Adrenal gland (tissue), 12 donors: ENCODE data around the gene RABGAP1L. TPM values are rescaled to one million over a fixed set of nuclear protein-coding genes. Genes with fewer than 3 reads are reported as not detected.
"Not testable (repeated sequence)": the region's sequence is repeated elsewhere in the genome, so short reads cannot be mapped to it uniquely, and the experiment has no call there.

ENCODE experiments used
- DNase-seq, 7 donors: peaks; one replicate each; pipeline ENCODE4 v3.0.0-alpha.2; 2019 to 2020
- H3K27ac ChIP-seq, 5 donors: fragments of 200-600 bp; sonication (generic) in 4 of 5; 1 replicate in 3 of 5; 2 replicates in 2 of 5; pipeline versions ENCODE4 v1.5.1 to v1.8.0; 2016 to 2020; ENCODE audit warnings: mild to moderate bottlenecking in 1 of 5
- H3K27me3 ChIP-seq: fragments of 200-600 bp; 2 replicates; pipeline ENCODE4 v1.8.0; 2021
- H3K36me3 ChIP-seq, 2 donors: fragments of 200-600 bp; replicated peaks in 1 of 2; 1 replicate in 1 of 2; 2 replicates in 1 of 2; pipeline versions ENCODE4 v1.5.1 to v1.8.0; 2018 to 2022
- H3K4me1 ChIP-seq, 2 donors: fragments of 200-600 bp; replicated peaks in 1 of 2; 1 replicate in 1 of 2; 2 replicates in 1 of 2; pipeline versions ENCODE4 v1.5.1 to v1.8.0; 2018 to 2021
- H3K4me3 ChIP-seq, 4 donors: fragments of 200-600 bp; sonication (generic) in 3 of 4; one replicate each; pipeline ENCODE4 v1.5.1; 2016 to 2018
- H3K9me3 ChIP-seq, 3 donors: fragments of 200-600 bp; sonication (generic) in 1 of 3; replicated peaks in 1 of 3; 1 replicate in 2 of 3; 2 replicates in 1 of 3; pipeline versions ENCODE4 v1.5.1 to v1.8.0; 2016 to 2021
- POLR2A ChIP-seq, 2 donors: fragments of 450-650 bp; IDR thresholded peaks; one replicate each; pipeline ENCODE4 v1.6.1; 2017; ENCODE audit warnings: antibody characterized with exemption in 2 of 2, mild to moderate bottlenecking in 2 of 2, moderate library complexity in 1 of 2
- WGBS, 4 donors: extraction: QIAGEN DNeasy Blood & Tissue Kit in 2 of 4; methylation state at CpG; one replicate each; pipeline versions ENCODE4 v1.1.5 to v1.1.7; 2013 to 2017; 5-methylcytosine and 5-hydroxymethylcytosine counted together
- intact Hi-C, 2 donors: fragments of 100-400 bp; cut with DNase I; formaldehyde crosslinking; loops; one replicate each; pipeline versions ENCODE4 v1.14.1 to v1.15.0; 2022 to 2023
- polyA plus RNA-seq, 3 donors: library from polyadenylated mRNA; stranded (reverse); fragments of 200-250 nt in 2 of 3; fragments of 350-450 nt in 1 of 3; fragmentation: Illumina TruSeq in 1 of 3; extraction: RNeasy Lipid Tissue Mini Kit (QIAGEN cat#74804) in 1 of 3; gene quantifications; one replicate each; pipeline ENCODE4 v1.2.3, GENCODE V29; 2013 to 2014
- total RNA-seq, 9 donors: library from RNA; depleted of rRNA in 4 of 9; stranded (reverse); fragments of >200 nt in 4 of 9; fragments of 120-200 nt in 1 of 9; fragmentation: NEBNext Ultra II Directional in 1 of 9; extraction: Animal tissue kit (Norgen Biotek cat#: 25700) in 1 of 9; gene quantifications; one replicate each; pipeline versions ENCODE4 v1.1.0 to v1.2.4, GENCODE V29; 2013 to 2023
- TF ChIP-seq, protein P1 (sequence below), 6 experiments: fragments of 450-650 bp in 4 of 6; fragments of 200-600 bp in 2 of 6; sonication (generic) in 1 of 6; IDR thresholded peaks; 1 replicate in 5 of 6; 2 replicates in 1 of 6; pipeline versions ENCODE4 v1.5.1 to v1.8.0; 2016 to 2021; ENCODE audit warnings: antibody characterized with exemption in 6 of 6, mild to moderate bottlenecking in 2 of 6, moderate library complexity in 1 of 6
- donor health status: healthy with polysubstance abuse.
- donor health status: Bipolar disorder and iron deficiency.
- donor health status: DM: yes; HTN: yes; CAD: no.
- donor health status: DM: no; HTN: no; CAD: no.
- donor health status: DM: no; HTN: no; CAD: no.
- donor health status: DM: yes; HTN: yes; CAD: no.

Gene RABGAP1L
- total and polyA plus RNA-seq, 12 donors = 10.4 to 29.9 (median 19.7) TPM

DNA sequence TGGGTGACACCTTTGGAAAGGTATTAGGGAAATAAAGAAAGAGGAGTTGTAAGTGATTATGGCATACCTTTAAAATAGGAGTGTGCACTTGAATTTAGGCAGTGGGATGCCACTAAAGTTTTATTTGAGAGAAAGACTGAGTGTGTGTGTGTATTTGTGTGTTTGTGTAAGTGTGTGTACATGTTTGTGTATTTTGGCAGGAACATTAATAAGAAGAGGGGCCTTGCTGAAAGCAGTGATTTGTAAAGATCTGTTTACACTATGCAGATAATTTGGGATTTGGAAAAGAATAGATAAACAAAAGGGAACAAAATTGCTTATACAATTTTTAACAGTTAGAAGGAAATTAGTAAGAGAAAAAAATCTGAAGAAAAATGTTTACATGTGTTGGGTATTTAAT lies 409.2 kb downstream of the RABGAP1L start:
- intact Hi-C loops = no loop called here
- Histone ChIP-seq H3K4me3 (no peak overlapping the region), H3K4me1 (no peaks in the 10 kb centered on the region), H3K9me3 (no peaks in the 10 kb centered on the region), H3K36me3 (no peaks in the 10 kb centered on the region), H3K27ac (no peak overlapping the region), H3K27me3 (no peaks in the 10 kb centered on the region)
- TF ChIP-seq POLR2A (IDR thresholded peaks at IDR 0.05) = no peak
- TF ChIP-seq, protein P1, sequence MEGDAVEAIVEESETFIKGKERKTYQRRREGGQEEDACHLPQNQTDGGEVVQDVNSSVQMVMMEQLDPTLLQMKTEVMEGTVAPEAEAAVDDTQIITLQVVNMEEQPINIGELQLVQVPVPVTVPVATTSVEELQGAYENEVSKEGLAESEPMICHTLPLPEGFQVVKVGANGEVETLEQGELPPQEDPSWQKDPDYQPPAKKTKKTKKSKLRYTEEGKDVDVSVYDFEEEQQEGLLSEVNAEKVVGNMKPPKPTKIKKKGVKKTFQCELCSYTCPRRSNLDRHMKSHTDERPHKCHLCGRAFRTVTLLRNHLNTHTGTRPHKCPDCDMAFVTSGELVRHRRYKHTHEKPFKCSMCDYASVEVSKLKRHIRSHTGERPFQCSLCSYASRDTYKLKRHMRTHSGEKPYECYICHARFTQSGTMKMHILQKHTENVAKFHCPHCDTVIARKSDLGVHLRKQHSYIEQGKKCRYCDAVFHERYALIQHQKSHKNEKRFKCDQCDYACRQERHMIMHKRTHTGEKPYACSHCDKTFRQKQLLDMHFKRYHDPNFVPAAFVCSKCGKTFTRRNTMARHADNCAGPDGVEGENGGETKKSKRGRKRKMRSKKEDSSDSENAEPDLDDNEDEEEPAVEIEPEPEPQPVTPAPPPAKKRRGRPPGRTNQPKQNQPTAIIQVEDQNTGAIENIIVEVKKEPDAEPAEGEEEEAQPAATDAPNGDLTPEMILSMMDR (IDR thresholded peaks at IDR 0.05) = no peak
- no peak for DNase-seq

DNA sequence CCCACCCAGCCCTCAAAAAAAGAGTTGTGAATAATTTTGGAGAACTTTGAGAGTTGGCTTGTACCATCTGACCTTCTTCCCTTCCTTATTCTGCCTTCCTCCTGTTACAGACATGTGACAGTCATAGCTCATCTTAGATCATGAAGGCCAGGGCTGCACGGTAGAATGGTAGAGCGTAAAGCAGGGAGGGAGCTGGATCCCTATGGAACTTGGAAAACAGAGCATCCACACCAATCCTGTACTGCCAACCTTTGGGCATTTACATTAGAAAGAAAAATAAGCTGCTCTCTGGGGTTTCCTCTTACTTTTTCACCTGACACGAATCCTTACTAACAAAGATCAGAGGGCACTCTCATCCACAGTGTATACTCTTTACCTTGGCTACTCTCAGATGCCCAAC lies 409.9 kb downstream of the RABGAP1L start:
- 75 to 84% (median 81%) methylated on average over 3 of the region's 3 CpGs for WGBS, 4 donors
- intact Hi-C loops = no loop called here
- Histone ChIP-seq H3K4me1 (no peaks in the 10 kb centered on the region), H3K27ac (no peak overlapping the region), H3K36me3 (no peaks in the 10 kb centered on the region), H3K4me3 (no peak overlapping the region), H3K27me3 (no peaks in the 10 kb centered on the region), H3K9me3 (no peaks in the 10 kb centered on the region)
- TF ChIP-seq, protein P1 (IDR thresholded peaks at IDR 0.05) = no peak
- TF ChIP-seq POLR2A (IDR thresholded peaks at IDR 0.05) = no peak
- no peak for DNase-seq

DNA sequence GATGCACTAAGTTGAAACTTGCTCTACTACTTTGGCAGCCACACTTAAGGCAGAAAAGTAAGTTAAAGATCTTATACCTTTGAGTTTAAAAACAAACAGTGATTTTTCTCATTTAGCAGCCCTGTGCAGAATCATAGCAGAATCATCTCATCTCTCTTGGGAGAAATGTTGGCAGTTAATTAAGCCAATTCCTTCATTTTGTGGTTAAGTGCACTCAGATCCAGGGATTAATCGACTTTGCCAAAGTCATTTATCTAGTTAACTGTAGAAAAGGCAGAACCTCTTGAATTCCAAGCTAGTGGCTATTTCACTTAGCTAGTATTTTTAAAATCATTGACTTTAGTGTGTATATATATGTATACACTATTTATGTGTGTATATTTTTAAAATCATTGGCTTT lies 413.5 kb downstream of the RABGAP1L start:
- Histone ChIP-seq H3K9me3 (peaks cover 0 to 6% (median 0%) of the 10 kb centered on the region in 3 donors), H3K4me1 (no peaks in the 10 kb centered on the region), H3K27ac (no peak overlapping the region), H3K27me3 (no peaks in the 10 kb centered on the region), H3K4me3 (no peak overlapping the region), H3K36me3 (no peaks in the 10 kb centered on the region)
- intact Hi-C loops = no loop called here
- no peak for TF ChIP-seq POLR2A (IDR thresholded peaks at IDR 0.05)
- TF ChIP-seq, protein P1 (IDR thresholded peaks at IDR 0.05) = no peak
- no peak for DNase-seq
- 75 to 83% (median 81%) methylated on average over 1 of the region's 1 CpG for WGBS, 4 donors

DNA sequence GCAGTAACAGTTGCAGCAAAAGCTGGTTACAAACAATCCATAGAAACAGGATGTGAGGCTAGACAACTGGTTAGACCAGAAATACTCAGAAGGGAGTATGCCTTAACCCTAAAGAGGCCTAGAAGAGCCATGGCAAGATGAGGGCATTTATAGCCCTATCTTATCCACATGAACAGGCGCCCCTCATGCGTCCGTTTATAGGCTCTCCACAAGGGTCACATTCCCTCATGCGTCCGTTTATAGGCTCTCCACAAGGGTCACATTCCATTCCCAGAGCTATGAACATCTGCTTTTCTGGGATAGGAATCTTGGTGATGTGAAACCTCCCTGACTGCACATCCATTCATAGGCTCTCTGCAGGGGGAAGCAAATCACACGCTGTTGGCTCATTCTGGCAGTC lies 416.8 kb downstream of the RABGAP1L start:
- intact Hi-C loops, H3K4me3 ChIP-seq, H3K4me1 ChIP-seq, H3K9me3 ChIP-seq, H3K27me3 ChIP-seq, H3K36me3 ChIP-seq, H3K27ac ChIP-seq, DNase-seq: not testable (repeated sequence)
- 92 to 99% (median 97%) methylated on average over 6 of the region's 6 CpGs for WGBS, 4 donors

DNA sequence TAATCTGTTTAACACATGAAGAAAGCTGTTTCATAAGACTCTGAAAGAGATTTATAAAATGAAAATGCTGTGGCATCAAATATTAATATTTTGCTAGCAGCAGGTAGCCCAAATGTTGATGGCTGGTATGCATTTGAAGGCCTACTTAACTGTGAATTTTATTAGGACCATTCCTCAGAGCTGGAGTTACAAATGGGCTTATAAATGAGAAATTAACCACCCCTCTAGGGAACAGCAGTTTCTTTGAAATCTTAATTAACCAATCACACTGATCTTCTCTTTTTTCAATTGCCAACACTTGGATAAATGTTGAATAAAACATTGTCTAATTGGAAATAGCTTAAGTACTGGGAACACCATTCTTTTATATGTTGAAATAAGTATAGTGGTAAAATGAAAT lies 418.4 kb downstream of the RABGAP1L start:
- no peaks in the 10 kb centered on the region for H3K36me3 ChIP-seq
- no peaks in the 10 kb centered on the region for H3K27me3 ChIP-seq
- TF ChIP-seq, protein P1 (IDR thresholded peaks at IDR 0.05) = no peak
- TF ChIP-seq POLR2A (IDR thresholded peaks at IDR 0.05) = no peak
- no peaks in the 10 kb centered on the region for H3K4me1 ChIP-seq
- intact Hi-C loops = no loop called here
- H3K9me3 ChIP-seq = peaks cover 0 to 6% (median 0%) of the 10 kb centered on the region in 3 donors
- no peak overlapping the region for H3K4me3 ChIP-seq
- no peak overlapping the region for H3K27ac ChIP-seq
- DNase-seq = no peak
